Duodenal mucosa (tissue), 2 donors: ENCODE results near the gene PPARA.

Experiments used
- H3K27ac ChIP-seq: one replicate; pipeline ENCODE4 v1.7.0; 2013; ENCODE audit warnings: low read depth, low read length
- H3K27me3 ChIP-seq, 2 donors: one replicate each; pipeline ENCODE4 v1.7.0; 2013; ENCODE audit warnings: low read length in 2 of 2, control low read depth in 1 of 2; ENCODE audit not compliant: insufficient read depth in 2 of 2, control insufficient read depth in 1 of 2
- H3K36me3 ChIP-seq, 2 donors: one replicate each; pipeline ENCODE4 v1.7.0; 2013; ENCODE audit warnings: low read length in 2 of 2, control low read depth in 1 of 2; ENCODE audit not compliant: insufficient read depth in 2 of 2, control insufficient read depth in 1 of 2
- H3K4me1 ChIP-seq, 2 donors: one replicate each; pipeline ENCODE4 v1.7.0; 2013; ENCODE audit warnings: low read length in 2 of 2, control low read depth in 1 of 2; ENCODE audit not compliant: insufficient read depth in 2 of 2, control insufficient read depth in 1 of 2
- H3K4me3 ChIP-seq, 2 donors: one replicate each; pipeline ENCODE4 v1.7.0; 2013; ENCODE audit warnings: low read length in 2 of 2, low read depth in 1 of 2
- H3K9ac ChIP-seq, 2 donors: one replicate each; pipeline ENCODE4 v1.7.0; 2013; ENCODE audit warnings: low read length in 2 of 2, low read depth in 1 of 2
- H3K9me3 ChIP-seq, 2 donors: one replicate each; pipeline ENCODE4 v1.7.0; 2013; ENCODE audit warnings: low read length in 2 of 2, control low read depth in 1 of 2; ENCODE audit not compliant: control insufficient read depth in 1 of 2

The PPARA gene

DNA sequence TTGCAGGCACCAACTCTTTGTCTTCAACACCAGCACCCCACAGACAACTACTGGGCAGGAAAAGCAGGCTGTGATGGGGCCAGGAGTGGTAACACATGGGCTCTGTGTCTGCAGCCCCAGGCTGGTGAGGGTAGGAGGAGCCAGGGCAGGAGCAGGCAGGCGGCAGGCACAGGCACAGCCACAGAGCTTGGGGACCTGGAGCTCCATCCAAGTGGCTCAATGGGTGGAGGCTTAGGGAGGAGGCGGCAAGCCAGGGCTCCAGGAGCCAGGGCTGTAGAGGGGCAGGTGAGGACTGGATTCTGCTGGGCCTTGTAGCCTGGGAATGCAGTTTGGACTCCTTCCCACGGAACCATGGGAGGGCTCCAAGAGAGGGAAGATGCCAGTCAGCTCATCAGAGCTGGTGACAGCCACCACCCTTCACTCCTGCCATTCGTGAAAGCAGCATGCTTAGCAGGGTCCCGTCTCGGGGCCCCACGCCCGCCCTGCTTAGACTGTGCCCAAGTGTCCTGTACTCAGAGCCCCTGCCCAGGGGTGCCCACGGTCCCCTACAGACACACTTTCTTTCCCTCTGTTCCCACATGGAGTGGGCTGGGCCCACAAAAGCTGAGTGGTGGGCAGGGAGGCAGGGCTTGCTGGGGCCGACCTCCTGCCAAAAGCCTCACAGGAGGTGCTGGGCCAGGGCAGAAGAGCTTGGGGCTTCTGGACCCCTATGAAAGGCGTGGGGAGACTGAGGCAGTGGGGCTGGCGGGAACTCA lies 129.9 kb downstream of the PPARA start:
- no peaks in the 10 kb centered on the region for H3K9me3 ChIP-seq
- peaks cover 0 to 9% of the 10 kb centered on the region in 2 donors for H3K4me1 ChIP-seq
- H3K9ac ChIP-seq: no peak overlapping the region
- no peak overlapping the region for H3K4me3 ChIP-seq
- H3K36me3 ChIP-seq: peaks cover 53 to 87% of the 10 kb centered on the region in 2 donors
- peak overlapping the region; percentile 61 for H3K27ac ChIP-seq
- no peaks in the 10 kb centered on the region for H3K27me3 ChIP-seq

DNA sequence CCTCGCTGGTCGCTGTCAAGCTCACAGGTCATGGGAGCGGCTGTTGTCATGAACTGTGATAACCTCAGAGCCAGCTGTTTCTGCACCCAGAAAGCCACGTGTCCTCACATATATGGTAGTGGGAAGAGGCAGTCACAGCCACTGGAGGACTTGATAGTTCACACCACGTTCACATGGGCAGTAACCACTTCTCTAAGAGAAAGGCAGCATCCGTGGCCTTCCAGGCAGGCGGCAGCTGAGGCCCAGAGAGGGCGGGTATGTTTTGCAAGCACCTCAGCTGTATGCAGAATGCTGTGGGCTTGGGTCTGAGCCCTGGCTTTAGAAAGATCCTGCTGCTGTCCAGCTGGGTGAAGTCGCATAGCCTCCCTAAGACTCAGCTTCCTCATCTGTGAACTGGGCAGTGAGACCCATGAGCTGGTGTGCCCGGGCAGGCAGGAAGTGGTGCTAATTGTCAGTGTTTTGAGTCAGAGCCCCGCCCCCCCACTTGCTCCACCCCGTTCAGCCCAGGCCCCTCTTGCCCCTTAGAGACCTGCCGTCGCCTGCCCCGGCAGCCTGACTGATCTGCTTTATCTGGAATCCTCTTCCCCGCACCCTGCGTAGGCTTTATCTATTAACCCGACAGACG lies 130.8 kb downstream of the PPARA start:
- Histone ChIP-seq H3K27ac (no peak overlapping the region), H3K9ac (no peak overlapping the region), H3K9me3 (no peaks in the 10 kb centered on the region), H3K4me1 (peaks cover 0 to 9% of the 10 kb centered on the region in 2 donors), H3K36me3 (peaks cover 50 to 84% of the 10 kb centered on the region in 2 donors), H3K4me3 (no peak overlapping the region), H3K27me3 (no peaks in the 10 kb centered on the region)

GRCh38 chr22:46281866-46282678 lies 131.7 kb downstream of the PPARA start:
- Histone ChIP-seq H3K36me3 (peaks cover 54 to 90% of the 10 kb centered on the region in 2 donors), H3K4me1 (peaks cover 5 to 9% of the 10 kb centered on the region in 2 donors), H3K27ac (no peak overlapping the region), H3K27me3 (no peaks in the 10 kb centered on the region), H3K4me3 (no peak overlapping the region), H3K9me3 (no peaks in the 10 kb centered on the region), H3K9ac (no peak overlapping the region)

DNA sequence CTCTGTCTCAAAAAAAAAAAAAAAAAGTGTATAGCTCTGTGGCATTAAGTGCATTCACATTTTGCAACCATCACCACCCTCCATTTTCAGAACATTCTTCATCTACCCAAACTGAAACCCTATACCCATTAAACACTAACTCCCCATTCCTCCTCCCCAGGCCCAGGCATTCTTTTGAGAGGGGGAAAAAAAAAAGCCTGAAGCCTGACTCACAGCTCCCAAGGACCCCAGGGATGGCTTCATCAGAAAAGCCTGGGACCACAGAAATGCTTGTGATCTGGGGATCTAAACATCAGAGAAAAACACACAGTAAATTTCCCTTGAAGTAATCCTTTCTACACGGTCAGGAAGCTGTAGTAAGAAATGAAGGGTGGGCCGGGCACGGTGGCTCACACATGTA lies 135.7 kb downstream of the PPARA start:
- Histone ChIP-seq H3K9me3 (no peaks in the 10 kb centered on the region), H3K4me1 (peaks cover 3 to 21% of the 10 kb centered on the region in 2 donors), H3K36me3 (peaks cover 53 to 93% of the 10 kb centered on the region in 2 donors), H3K4me3 (no peak overlapping the region), H3K9ac (no peak overlapping the region), H3K27ac (no peak overlapping the region), H3K27me3 (no peaks in the 10 kb centered on the region)

- H3K9ac ChIP-seq: peak overlapping the region; percentile 45 to 57
- H3K9me3 ChIP-seq: peaks cover 0 to 2% of the 10 kb centered on the region in 2 donors
- H3K4me1 ChIP-seq: peaks cover 0 to 21% of the 10 kb centered on the region in 2 donors
- H3K36me3 ChIP-seq: peaks cover 58 to 93% of the 10 kb centered on the region in 2 donors
- H3K4me3 ChIP-seq: peak overlapping the region; percentile 52 to 57
- peak overlapping the region; percentile 22 for H3K27ac ChIP-seq
- no peaks in the 10 kb centered on the region for H3K27me3 ChIP-seq
Measured at GRCh38 chr22:46286941-46287872, 136.9 kb downstream of the PPARA start.

DNA sequence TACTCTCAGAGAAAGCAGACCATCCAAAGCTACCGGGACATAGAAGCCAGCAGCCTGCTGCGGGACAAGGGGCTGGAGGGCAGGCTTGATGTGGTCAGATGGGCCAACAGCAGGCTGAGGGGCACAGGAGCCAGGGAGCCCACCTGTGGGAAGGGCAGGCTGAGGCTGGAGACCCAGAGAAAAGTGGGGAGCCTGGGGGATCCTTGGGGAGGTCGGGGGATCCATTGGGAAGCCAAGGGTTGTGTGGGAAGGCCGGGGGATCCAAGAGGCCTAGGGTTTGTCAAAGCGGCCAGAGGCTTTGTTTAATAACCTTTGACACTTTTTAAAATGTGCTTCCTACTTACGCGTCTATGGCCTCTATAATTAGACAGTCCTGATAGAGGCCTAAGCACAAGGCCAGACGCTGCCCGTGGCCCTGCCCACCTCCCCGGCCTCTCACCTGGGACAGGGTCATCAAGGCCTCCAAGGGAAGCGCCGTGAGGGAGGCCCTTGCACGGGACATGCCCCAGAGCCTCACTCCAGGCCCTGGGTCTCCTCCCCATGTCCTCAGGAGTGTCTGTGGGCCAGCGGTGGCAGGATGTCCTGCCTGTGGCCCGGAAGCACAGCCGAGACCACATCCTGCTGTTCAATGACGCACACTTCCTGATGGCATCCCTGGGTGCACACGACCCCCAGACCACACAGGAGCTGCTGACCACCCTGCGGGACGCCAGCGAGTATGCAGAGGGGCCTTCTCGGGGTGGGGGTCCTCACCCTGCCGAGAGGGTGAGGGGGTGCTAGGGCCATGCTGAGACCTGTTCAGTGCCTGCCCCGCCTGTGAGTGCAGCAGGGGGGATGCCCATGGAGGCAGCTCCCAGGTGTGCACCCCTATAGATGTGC lies 137.8 kb downstream of the PPARA start:
- Histone ChIP-seq H3K4me1 (peaks cover 0 to 21% of the 10 kb centered on the region in 2 donors), H3K27me3 (no peaks in the 10 kb centered on the region), H3K36me3 (peaks cover 61 to 93% of the 10 kb centered on the region in 2 donors), H3K4me3 (peak overlapping the region; percentile 52 to 57), H3K27ac (peak overlapping the region; percentile 22), H3K9me3 (peaks cover 0 to 2% of the 10 kb centered on the region in 2 donors), H3K9ac (peak overlapping the region; percentile 45 to 57)

GRCh38 chr22:46288846-46289243 lies 138.5 kb downstream of the PPARA start:
- Histone ChIP-seq H3K9ac (no peak overlapping the region), H3K36me3 (peaks cover 63 to 96% of the 10 kb centered on the region in 2 donors)

DNA sequence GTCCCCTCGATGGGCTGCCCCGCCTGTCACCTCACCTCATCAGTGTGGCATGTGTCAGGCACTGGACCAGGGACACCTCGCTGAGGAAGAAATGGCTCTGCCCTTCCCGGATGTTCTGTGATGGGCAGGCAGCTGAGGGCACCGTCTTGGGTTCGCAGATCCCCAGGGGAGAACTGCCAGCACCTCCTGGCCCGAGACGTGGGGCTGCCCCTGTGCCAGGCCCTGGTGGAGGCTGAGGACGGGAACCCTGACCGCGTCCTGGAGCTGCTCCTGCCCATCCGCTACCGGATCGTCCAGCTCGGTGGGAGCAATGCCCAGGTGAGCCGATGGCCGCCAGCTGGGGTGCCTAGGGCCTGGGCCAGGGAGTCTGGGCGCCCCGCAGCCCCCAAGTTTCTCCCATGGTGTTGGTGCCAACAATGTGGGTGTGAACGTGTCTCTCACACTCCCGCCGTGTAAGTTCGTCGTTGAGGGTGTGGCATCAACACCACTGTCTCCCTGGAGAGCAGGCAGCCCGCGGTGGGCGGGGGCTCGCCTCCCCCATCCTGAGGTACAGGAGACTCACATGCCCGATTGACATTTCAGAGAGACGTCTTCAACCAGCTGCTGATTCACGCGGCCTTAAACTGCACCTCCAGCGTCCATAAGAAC lies 139.0 kb downstream of the PPARA start:
- no peaks in the 10 kb centered on the region for H3K27me3 ChIP-seq
- H3K9me3 ChIP-seq: peaks cover 0 to 2% of the 10 kb centered on the region in 2 donors
- H3K27ac ChIP-seq: no peak overlapping the region
- H3K36me3 ChIP-seq: peaks cover 58 to 90% of the 10 kb centered on the region in 2 donors
- H3K4me1 ChIP-seq: peaks cover 0 to 21% of the 10 kb centered on the region in 2 donors
- H3K9ac ChIP-seq: no peak overlapping the region
- no peak overlapping the region for H3K4me3 ChIP-seq

More at GRCh38 chr22:46288846-46289243, 138.5 kb downstream of the PPARA start:
- no peaks in the 10 kb centered on the region for H3K27me3 ChIP-seq
- H3K4me3 ChIP-seq: peak overlapping the region; percentile 52 to 57
- H3K4me1 ChIP-seq: peaks cover 0 to 21% of the 10 kb centered on the region in 2 donors
- H3K27ac ChIP-seq: no peak overlapping the region
- peaks cover 0 to 2% of the 10 kb centered on the region in 2 donors for H3K9me3 ChIP-seq
